ENCODE measurements around the gene ONECUT1.

Gene ONECUT1

GRCh38 chr15:52796753-52797520, 6.8 kb upstream of the ONECUT1 start:
- DNase-seq, result no peak

GRCh38 chr15:52796228-52796521, 6.0 kb upstream of the ONECUT1 start:
- no peak for DNase-seq

- DNase-seq, result no peak
Observed at GRCh38 chr15:52795464-52796227, 5.5 kb upstream of the ONECUT1 start.

DNA sequence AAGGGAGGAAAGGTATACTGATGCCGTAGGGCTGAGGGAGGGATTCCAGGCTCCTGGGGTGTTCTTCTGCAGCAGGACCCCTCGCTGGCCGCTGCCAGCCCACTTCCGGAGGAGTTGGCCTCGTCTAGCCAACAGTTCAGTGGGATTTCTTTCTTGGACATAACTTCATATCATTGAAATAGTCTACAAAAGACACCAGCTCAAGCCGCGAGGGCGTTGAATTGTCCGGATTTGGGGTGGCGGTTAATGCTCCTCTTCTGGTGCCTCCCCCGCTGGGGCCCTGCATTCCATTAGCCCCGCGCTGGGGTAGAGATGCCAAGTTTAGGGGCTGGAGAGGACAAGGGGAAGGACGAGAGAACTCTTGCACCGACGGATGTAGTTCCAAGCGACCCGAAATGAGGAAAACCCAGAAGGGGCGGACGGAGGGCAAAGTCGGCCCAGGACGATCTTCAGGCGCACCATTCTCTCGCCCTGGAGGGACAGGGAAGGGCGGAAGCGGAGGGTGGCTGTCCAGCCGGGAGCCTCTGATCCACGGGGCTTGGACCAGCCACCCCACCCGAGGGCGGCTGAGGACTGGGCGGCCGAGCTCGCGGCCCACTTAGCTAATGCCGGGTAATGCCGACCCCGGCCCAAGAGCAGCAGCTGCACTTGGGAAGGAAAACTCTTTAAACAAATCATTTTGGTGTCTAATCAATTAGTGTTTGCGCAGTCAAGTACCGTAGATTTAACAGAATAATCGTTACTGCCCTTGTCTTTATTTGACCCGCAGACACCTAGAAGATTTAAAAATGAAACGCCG, 4.7 kb upstream of the ONECUT1 start:
- DNase-seq, result no peak

- no peak for DNase-seq
Observed at GRCh38 chr15:52791776-52792175, 1.6 kb upstream of the ONECUT1 start.

DNA sequence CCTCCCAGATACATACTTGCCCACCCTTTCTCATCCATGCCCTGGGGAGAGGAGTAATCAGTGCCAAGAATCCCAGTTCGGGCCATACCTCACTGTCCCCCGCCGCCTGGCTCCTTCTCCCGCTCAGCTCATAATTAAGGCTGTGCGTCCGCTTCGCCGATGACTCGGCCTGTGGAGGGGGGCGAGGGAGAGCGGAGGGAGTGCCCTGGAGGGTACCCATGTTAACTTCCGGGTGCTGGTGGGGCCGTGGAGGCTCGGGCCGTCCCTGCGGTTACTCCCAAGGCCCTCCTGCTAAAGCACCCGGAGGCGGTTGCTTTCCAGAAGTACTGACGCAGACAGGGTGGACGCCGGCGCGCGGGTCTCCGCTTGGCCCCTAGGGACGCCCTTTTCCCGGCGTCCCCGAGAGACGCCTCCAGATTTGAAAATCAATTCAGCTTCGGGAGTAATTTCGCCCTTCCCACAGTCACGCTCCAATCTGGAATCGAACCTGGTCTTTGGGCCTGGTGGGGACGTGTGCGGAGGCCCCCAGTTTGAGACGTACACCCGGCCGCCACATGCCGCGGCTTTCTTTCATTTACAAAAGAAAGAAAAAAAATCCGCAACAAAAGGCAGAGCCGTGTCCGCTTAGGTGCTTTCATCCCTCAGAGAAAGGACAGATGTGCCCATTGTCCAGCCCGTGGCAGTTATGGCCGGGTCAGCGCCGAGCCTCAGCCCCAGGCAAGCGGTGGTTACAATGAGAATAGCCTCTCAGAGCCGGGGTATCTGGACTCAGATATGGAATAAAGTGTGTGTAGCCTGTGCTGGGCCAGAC, 1.0 kb upstream of the ONECUT1 start:
- no peak for DNase-seq

GRCh38 chr15:52789601-52790168, 451 bp downstream of the ONECUT1 start:
- DNase-seq, result no peak

- no peak for DNase-seq
Observed at GRCh38 chr15:52789008-52789600, 1.0 kb downstream of the ONECUT1 start.

DNA sequence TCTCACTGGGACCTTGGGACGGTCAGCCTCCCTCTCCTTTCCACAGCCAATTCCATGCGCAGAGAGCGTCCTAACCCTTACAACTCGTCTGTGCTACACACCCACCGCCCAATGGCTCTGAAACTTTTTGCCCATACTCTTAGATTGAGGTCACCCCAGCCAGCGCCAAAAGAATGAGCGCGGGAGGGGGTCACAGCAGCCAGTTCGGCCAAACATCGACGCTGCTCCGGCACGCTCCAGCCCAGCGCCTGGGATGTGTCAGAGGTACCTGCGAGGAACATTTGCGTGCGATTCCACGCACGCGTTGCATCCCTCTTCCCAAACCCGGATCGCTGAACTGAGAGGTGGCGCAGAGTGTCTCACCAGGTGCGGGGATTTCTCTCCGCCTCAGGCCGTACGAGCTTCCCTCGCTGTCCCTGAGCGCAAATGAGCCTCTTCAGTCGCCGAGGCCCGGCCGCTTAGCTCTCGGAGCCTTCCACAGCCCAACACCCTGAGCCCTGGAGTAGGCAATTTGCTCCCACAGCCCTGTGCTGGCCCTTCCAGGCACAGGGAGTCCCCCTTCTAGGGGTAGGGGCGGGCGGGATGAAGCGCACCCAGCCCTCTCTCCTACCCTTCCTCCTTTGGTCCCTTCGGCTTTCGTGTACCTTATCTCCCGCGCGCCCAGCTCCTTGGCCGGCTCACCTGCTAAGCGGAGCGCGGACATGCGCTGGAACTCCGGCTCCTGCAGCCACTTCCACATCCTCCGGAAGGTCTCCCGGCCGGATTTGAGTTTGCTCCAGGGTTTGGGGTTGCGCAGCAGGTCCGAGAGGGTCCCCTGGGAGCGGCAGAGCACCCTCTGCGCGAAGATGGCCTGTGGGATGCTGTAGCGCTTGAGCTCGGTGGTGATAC, 1.8 kb downstream of the ONECUT1 start:
- DNase-seq, result no peak

DNA sequence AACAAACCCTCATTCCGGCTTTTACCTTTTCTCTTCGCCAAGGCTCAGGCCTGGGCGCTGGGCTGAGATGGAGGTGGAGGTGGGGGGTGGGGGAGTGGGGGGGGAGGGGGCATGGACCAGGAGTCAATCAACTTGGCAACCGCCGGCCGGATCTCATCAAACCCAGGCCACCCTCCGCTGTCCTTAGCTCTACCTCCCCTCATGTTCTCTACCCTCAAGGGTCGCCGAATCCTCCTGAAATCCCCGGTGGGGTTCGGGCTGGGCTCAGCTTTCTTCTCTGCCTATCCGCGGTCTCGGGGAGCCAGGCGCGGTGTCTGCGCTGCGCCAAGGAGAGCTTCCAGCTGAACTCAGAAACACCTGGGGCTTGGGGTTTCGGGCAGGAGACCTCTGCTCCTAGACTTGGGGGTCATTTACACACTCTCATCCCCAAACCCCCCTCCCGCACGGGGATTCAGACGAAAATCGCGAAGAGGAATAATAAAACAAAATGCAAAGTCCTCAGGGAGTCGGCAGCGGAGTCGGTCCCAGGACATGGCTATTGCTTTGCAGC, 2.5 kb downstream of the ONECUT1 start:
- no peak for DNase-seq

- no peak for DNase-seq
Observed at GRCh38 chr15:52787123-52787503, 3.0 kb downstream of the ONECUT1 start.

GRCh38 chr15:52786436-52787122, 3.6 kb downstream of the ONECUT1 start:
- DNase-seq, result no peak

- no peak for DNase-seq
Observed at GRCh38 chr15:52785672-52786406, 4.3 kb downstream of the ONECUT1 start.

- DNase-seq, result no peak
Observed at GRCh38 chr15:52784799-52785671, 5.1 kb downstream of the ONECUT1 start.

DNA sequence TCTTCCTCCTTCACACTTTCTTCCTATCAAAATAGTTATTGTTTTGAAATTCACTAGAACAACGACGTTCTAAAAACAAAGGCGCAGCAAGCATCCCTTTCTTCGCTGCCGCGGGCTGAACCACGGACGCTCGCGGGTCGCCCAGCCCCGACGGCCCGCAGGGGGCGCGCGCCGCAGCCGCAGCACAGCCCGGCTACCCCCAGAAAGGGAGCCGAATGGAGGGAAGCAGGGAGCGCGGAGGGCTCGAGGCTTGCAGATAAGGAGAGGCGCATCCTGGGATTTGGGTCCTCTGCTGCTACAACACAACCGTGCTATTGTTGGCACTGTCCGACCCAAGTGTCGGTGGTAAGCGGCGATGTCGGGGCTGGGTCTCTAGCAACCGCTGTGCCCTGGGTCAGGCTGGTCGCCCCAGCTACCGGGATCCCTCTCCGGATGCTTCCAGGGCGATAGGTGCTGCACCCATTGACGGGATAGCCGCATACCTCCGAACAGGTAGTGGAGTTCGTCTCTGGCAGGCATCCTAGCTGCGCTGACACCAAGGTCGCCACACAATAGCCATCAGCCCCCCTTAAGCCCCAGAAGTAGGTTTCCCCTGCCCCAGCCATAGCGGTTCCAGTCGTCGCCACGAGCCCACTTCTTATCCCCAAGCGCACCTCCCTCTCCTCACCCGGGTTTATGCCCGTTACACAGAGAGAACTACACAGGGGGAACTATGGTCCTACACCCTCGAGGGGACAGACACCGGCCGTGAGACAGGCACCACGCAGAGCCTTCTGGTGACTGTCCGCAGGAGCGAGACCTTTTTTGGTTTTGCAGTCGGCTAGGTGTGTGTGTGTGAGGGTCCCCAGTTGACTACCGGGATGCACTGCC, 6.0 kb downstream of the ONECUT1 start:
- DNase-seq, result no peak

DNA sequence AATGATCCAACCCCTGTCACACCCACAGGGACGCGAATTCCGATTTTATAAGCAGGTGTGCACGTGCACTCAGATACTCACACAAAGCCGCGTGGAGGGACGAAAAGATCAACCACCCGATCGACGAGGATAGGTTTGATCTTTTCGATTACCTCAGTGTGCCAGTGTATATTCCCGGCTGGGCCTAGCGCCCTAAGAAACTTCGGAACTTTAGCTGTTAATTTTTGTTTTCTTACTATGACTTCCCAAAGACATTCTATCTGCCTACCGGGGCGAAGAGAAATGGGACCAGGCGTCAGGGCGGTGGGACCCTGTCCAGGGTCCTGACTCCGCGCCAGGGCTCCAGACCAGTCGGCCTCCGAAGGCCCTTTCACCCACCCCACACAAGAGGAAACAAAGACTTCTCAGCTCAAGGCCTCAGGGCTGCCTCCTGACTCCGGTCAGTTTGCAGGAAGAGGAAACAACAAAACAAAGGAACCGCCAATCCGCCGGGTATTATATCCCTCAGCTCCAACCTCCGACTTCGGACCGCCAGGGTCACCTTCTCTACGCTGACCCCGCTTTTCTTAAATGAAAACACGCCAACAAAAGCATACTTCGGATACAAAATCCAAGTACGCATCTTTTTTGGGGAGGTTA, 6.8 kb downstream of the ONECUT1 start:
- no peak for DNase-seq

GRCh38 chr15:52782514-52782913, 7.6 kb downstream of the ONECUT1 start:
- no peak for DNase-seq
